ENCODE results near the gene CAPN13. TPM values are rescaled to one million over a fixed set of nuclear protein-coding genes. Genes with fewer than 3 reads are reported as not detected.
"Not testable (repeated sequence)": the region's sequence is repeated elsewhere in the genome, so short reads cannot be mapped to it uniquely, and the experiment has no call there.

Gene CAPN13
- total and polyA plus RNA-seq, 8 donors: 6.4 to 93.3 (median 44.3) TPM

GRCh38 chr2:30704309-30705020 is 102.8 kb downstream of the CAPN13 start:
- intact Hi-C loops (cut with DNase I; ENCODE audit: low total_unique reads): loop anchor here (5.0 to 10.0 kb wide), 3 partner anchors 370 to 537 kb away; no protein-coding TSS in a partner anchor

GRCh38 chr2:30702694-30703093 is 104.6 kb downstream of the CAPN13 start:
- WGBS, 5 donors: 90 to 100% (median 100%) methylated on average over 1 of the region's 1 CpG
- H3K27ac ChIP-seq: no peak overlapping the region
- TF ChIP-seq CTCF (IDR thresholded peaks at IDR 0.05) (no peak), POLR2AphosphoS5 (IDR thresholded peaks at IDR 0.05) (no peak), POLR2A (IDR thresholded peaks at IDR 0.05) (no peak), EP300 (IDR thresholded peaks at IDR 0.05) (no peak)
- peaks cover 0 to 9% (median 6%) of the 10 kb centered on the region in 4 donors for H3K4me1 ChIP-seq
- peaks cover 7 to 25% (median 15%) of the 10 kb centered on the region in 4 donors for H3K9me3 ChIP-seq
- intact Hi-C loops (cut with DNase I; ENCODE audit: low total_unique reads): loop anchor here (10.0 kb wide), 1 partner anchor 368 kb away; no protein-coding TSS in a partner anchor
- no peak overlapping the region for H3K4me3 ChIP-seq
- no peak for DNase-seq
- H3K27me3 ChIP-seq: no peaks in the 10 kb centered on the region
- no peaks in the 10 kb centered on the region for H3K36me3 ChIP-seq

More at GRCh38 chr2:30704309-30705020, 102.8 kb downstream of the CAPN13 start:
- peaks cover 0 to 9% (median 6%) of the 10 kb centered on the region in 4 donors for H3K4me1 ChIP-seq
- 79 to 89% (median 84%) methylated on average over 3 of the region's 3 CpGs for WGBS, 5 donors
- H3K27ac ChIP-seq: no peak overlapping the region
- TF ChIP-seq EP300 (IDR thresholded peaks at IDR 0.05) (no peak), CTCF (IDR thresholded peaks at IDR 0.05) (no peak), POLR2A (IDR thresholded peaks at IDR 0.05) (no peak), POLR2AphosphoS5 (IDR thresholded peaks at IDR 0.05) (no peak)
- peaks cover 7 to 25% (median 15%) of the 10 kb centered on the region in 4 donors for H3K9me3 ChIP-seq
- H3K27me3 ChIP-seq: no peaks in the 10 kb centered on the region
- H3K36me3 ChIP-seq: no peaks in the 10 kb centered on the region
- no peak overlapping the region for H3K4me3 ChIP-seq
- no peak for DNase-seq

GRCh38 chr2:30701782-30702181 is 105.5 kb downstream of the CAPN13 start:
- 61 to 79% (median 70%) methylated on average over 2 of the region's 2 CpGs for WGBS, 5 donors
- no peak for TF ChIP-seq CTCF (IDR thresholded peaks at IDR 0.05)
- no peak for TF ChIP-seq POLR2A (IDR thresholded peaks at IDR 0.05)
- TF ChIP-seq EP300 (IDR thresholded peaks at IDR 0.05): no peak
- no peak for TF ChIP-seq POLR2AphosphoS5 (IDR thresholded peaks at IDR 0.05)
- Histone ChIP-seq H3K27me3 (no peaks in the 10 kb centered on the region), H3K27ac (no peak overlapping the region), H3K4me1 (peaks cover 0 to 4% (median 4%) of the 10 kb centered on the region in 4 donors), H3K4me3 (no peak overlapping the region), H3K36me3 (no peaks in the 10 kb centered on the region), H3K9me3 (peaks cover 7 to 25% (median 15%) of the 10 kb centered on the region in 4 donors)
- DNase-seq: no peak
- intact Hi-C loops (cut with DNase I; ENCODE audit: low total_unique reads): loop anchor here (10.0 kb wide), 1 partner anchor 367 kb away; no protein-coding TSS in a partner anchor

GRCh38 chr2:30697242-30698103 is 109.8 kb downstream of the CAPN13 start:
- H3K9me3 ChIP-seq: peaks cover 4 to 19% (median 9%) of the 10 kb centered on the region in 4 donors
- intact Hi-C loops (cut with DNase I; ENCODE audit: low total_unique reads); H3K27ac ChIP-seq; DNase-seq; H3K4me3 ChIP-seq; H3K36me3 ChIP-seq; H3K27me3 ChIP-seq: not testable (repeated sequence)
- H3K4me1 ChIP-seq: peaks cover 0 to 13% (median 2%) of the 10 kb centered on the region in 4 donors
- WGBS, 5 donors: 86 to 93% (median 93%) methylated on average over 17 to 18 of the region's 18 CpGs

All from stomach (tissue), 9 donors.